ENCODE measurements around the gene SSNA1. TPM values are rescaled to one million over a fixed set of nuclear protein-coding genes. Genes with fewer than 3 reads are reported as not detected.

Gene SSNA1
- total RNA-seq, 2 donors from 2014 or later, result 40.6 to 67.1 TPM

DNA sequence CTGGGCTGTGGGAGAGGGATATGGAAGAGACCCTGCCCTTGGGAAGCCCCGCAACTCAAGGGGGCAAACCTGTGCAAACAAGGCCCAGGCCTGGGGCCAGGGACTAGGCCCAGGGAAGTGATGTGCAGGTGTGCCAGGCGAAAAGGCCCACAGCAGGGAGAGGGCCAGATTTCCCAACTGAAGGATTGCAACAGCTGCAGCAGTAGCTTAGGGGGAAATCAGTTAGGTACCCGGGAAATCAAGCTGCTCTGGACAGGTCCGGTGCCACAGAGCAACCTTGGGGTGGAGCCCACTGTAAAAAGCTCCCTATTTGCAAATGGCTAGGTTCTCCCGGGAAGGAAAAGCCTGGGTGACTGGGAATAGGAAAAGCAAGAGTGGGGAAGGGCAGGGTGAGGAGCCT is 39.1 kb upstream of the SSNA1 start:
- H3K27me3 ChIP-seq (replicated peaks; ENCODE audit: insufficient read depth), result no peaks in the 10 kb centered on the region
- no peaks in the 10 kb centered on the region for H3K36me3 ChIP-seq
- H3K27ac ChIP-seq, result no peak overlapping the region
- ATAC-seq (ENCODE audit: insufficient number of reproducible peaks, low FRiP score, low read depth) (no peak), DNase-seq (ENCODE audit: low spot score) (no peak)
- no peaks in the 10 kb centered on the region for H3K9me3 ChIP-seq
- H3K4me1 ChIP-seq (ENCODE audit: control insufficient read depth in 1 of 2, low read depth in 2 of 2), result no peaks in the 10 kb centered on the region
- TF ChIP-seq, protein P1, sequence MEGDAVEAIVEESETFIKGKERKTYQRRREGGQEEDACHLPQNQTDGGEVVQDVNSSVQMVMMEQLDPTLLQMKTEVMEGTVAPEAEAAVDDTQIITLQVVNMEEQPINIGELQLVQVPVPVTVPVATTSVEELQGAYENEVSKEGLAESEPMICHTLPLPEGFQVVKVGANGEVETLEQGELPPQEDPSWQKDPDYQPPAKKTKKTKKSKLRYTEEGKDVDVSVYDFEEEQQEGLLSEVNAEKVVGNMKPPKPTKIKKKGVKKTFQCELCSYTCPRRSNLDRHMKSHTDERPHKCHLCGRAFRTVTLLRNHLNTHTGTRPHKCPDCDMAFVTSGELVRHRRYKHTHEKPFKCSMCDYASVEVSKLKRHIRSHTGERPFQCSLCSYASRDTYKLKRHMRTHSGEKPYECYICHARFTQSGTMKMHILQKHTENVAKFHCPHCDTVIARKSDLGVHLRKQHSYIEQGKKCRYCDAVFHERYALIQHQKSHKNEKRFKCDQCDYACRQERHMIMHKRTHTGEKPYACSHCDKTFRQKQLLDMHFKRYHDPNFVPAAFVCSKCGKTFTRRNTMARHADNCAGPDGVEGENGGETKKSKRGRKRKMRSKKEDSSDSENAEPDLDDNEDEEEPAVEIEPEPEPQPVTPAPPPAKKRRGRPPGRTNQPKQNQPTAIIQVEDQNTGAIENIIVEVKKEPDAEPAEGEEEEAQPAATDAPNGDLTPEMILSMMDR (IDR thresholded peaks at IDR 0.05), result no peak
- no peak overlapping the region for H3K4me3 ChIP-seq

DNA sequence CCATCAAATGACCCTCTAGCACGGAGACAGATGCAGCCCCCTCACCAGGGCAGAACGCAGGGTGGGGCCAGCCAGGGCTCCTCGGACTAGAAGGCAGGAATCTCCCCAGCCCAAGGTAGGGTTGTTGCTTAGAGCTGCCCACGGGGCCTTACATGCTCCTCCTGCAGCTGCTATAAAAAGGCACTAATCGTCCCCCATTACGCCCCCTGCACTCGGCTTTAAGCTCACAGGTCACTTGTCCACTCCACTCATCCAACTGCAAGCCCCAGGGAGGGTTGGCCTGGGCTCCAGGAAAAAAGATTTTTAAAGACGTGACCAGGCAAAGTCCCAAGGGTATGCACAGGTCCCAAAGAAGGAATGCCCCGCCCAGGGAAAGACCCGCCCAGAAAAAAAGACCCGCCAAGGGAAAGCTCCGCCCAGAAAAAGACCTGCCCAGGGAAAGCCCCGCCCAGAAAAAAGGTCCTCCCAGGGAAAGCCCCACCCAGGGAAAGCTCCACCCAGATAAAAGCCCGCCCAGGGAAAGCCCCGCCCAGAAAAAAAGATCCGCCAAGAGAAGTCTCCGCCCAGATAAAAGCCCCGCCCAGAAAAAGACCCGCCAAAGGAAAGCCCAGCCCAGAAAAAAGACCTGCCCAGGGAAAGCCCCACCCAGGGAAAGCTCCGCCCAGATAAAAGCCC is 38.4 kb upstream of the SSNA1 start:
- DNase-seq (ENCODE audit: low spot score), result no peak
- ATAC-seq (ENCODE audit: insufficient number of reproducible peaks, low FRiP score, low read depth), result no peak
- no peak overlapping the region for H3K4me3 ChIP-seq
- H3K27ac ChIP-seq, result no peak overlapping the region
- TF ChIP-seq, protein P1 (IDR thresholded peaks at IDR 0.05), result no peak
- no peaks in the 10 kb centered on the region for H3K9me3 ChIP-seq
- no peaks in the 10 kb centered on the region for H3K27me3 ChIP-seq (replicated peaks; ENCODE audit: insufficient read depth)
- H3K4me1 ChIP-seq (ENCODE audit: control insufficient read depth in 1 of 2, low read depth in 2 of 2), result no peaks in the 10 kb centered on the region
- H3K36me3 ChIP-seq, result no peaks in the 10 kb centered on the region

DNA sequence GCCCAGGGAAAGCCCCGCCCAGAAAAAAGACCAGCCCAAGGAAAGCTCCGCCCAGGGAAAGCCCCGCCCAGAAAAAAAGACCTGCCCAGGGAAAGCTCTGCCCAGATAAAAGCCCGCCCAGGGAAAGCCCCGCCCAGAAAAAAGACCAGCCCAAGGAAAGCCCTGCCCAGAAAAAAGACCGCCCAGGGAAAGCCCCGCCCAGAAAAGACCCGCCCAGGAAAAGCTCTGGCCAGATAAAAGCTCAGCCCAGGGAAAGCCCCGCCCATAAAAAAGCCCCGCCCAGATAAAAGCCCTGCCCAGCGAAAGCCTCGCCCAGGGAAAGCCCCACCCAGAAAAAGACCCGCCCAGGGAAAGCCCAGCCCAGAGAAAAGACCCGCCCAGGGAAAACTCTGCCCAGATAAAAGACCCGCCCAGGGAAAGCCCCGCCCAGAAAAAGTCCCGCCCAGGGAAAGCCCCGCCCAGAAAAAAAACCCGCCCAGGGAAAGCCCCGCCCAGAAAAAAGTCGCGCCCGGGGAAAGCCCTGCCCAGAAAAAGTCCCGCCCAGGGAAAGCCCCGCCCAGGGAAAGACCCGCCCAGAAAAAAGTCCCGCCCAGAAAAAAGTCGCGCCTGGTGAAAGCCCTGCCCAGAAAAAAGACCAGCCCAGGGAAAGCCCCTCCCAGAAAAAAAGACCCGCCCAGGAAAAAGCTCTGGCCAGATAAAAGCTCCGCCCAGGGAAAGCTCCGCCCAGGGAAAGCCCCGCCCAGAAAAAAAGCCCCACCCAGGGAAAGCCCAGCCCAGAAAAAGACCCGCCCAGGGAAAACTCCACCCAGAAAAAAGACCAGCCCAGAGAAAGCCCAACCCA is 37.6 kb upstream of the SSNA1 start:
- H3K27me3 ChIP-seq (replicated peaks; ENCODE audit: insufficient read depth), result peaks cover 6% of the 10 kb centered on the region
- H3K4me1 ChIP-seq (ENCODE audit: control insufficient read depth in 1 of 2, low read depth in 2 of 2), result no peaks in the 10 kb centered on the region
- H3K36me3 ChIP-seq, result no peaks in the 10 kb centered on the region
- no peak overlapping the region for H3K4me3 ChIP-seq
- no peak for DNase-seq (ENCODE audit: low spot score)
- ATAC-seq (ENCODE audit: insufficient number of reproducible peaks, low FRiP score, low read depth), result no peak
- H3K27ac ChIP-seq, result no peak overlapping the region
- TF ChIP-seq, protein P1 (IDR thresholded peaks at IDR 0.05), result no peak
- H3K9me3 ChIP-seq, result no peaks in the 10 kb centered on the region

DNA sequence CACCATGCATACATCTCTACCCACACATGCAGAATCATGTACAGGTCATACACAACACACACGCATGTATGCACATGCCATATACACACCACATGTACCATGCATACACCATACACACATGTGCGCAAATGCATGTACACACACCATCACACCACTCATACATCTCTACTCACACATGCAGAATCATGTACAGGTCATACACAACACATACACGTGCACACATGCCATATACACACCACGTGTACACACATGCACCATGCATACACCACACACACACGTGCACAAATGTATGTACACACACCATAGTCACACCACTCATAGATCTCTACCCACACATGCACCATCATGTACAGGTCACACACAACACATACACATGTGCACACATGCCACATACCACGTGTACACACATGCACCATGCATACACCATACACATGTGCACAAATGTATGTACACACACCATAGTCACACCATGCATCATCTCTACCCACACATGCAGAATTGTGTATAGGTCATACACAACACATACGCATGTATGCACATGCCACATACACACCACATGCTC is 35.6 kb upstream of the SSNA1 start:
- Histone ChIP-seq H3K36me3 (no peaks in the 10 kb centered on the region), H3K27ac (no peak overlapping the region), H3K4me1 (ENCODE audit: control insufficient read depth in 1 of 2, low read depth in 2 of 2) (peaks cover 0 to 5% of the 10 kb centered on the region in 2 donors), H3K4me3 (no peak overlapping the region), H3K9me3 (no peaks in the 10 kb centered on the region), H3K27me3 (replicated peaks; ENCODE audit: insufficient read depth) (peaks cover 12% of the 10 kb centered on the region)
- TF ChIP-seq, protein P1 (IDR thresholded peaks at IDR 0.05), result no peak
- DNase-seq (ENCODE audit: low spot score) (no peak), ATAC-seq (ENCODE audit: insufficient number of reproducible peaks, low FRiP score, low read depth) (no peak)

Data from thoracic aorta (tissue), 2 donors.